Thoracic aorta (tissue), 2 donors: ENCODE data around the gene SERPINA12. TPM values are rescaled to one million over a fixed set of nuclear protein-coding genes. Genes with fewer than 3 reads are reported as not detected.

Source experiments
- ATAC-seq: fragments of 150-250 bp; one replicate; pipeline ENCODE4 v1.8.0; 2017; ENCODE audit warnings: low read depth; ENCODE audit not compliant: insufficient number of reproducible peaks, low FRiP score
- DNase-seq: peaks from one replicate; pipeline ENCODE4 v3.0.0-alpha.2; 2020; ENCODE audit warnings: low spot score
- H3K27ac ChIP-seq, 2 donors: fragments of 200-600 bp; sonication (generic); 1 replicate in 1 of 2; 2 replicates in 1 of 2; pipeline ENCODE4 v1.5.1; 2016; ENCODE audit warnings: mild to moderate bottlenecking in 2 of 2, moderate library complexity in 2 of 2
- H3K27me3 ChIP-seq: fragments of 200-600 bp; sonication (generic); replicated peaks from 2 replicates; pipeline ENCODE4 v1.6.0; 2016; ENCODE audit warnings: mild to moderate bottlenecking; ENCODE audit not compliant: insufficient read depth
- H3K36me3 ChIP-seq: fragments of 200-600 bp; sonication (generic); one replicate; pipeline ENCODE4 v1.5.1; 2016
- H3K4me1 ChIP-seq, 2 donors: fragments of 200-600 bp; sonication (generic); 1 replicate in 1 of 2; 2 replicates in 1 of 2; pipeline versions ENCODE4 v1.5.1 to v1.6.0; 2016; ENCODE audit warnings: low read depth in 2 of 2, mild to moderate bottlenecking in 1 of 2; ENCODE audit not compliant: control insufficient read depth in 1 of 2
- H3K4me3 ChIP-seq: fragments of 200-600 bp; sonication (generic); 2 replicates; pipeline ENCODE4 v1.5.1; 2016; ENCODE audit warnings: mild to moderate bottlenecking
- H3K9me3 ChIP-seq: fragments of 200-600 bp; sonication (generic); 2 replicates; pipeline ENCODE4 v1.5.1; 2016
- total RNA-seq, 2 donors: library from RNA; depleted of rRNA; stranded (reverse); fragments of >200 nt; gene quantifications; one replicate each; pipeline versions ENCODE4 v1.1.0 to v1.2.3, GENCODE V29; 2016
- TF ChIP-seq, protein P1 (sequence below): fragments of 200-600 bp; sonication (generic); IDR thresholded peaks from one replicate; pipeline ENCODE4 v1.5.1; 2019; ENCODE audit warnings: antibody characterized with exemption

Gene SERPINA12
- total RNA-seq, 2 donors from 2014 or later, result not detected

DNA sequence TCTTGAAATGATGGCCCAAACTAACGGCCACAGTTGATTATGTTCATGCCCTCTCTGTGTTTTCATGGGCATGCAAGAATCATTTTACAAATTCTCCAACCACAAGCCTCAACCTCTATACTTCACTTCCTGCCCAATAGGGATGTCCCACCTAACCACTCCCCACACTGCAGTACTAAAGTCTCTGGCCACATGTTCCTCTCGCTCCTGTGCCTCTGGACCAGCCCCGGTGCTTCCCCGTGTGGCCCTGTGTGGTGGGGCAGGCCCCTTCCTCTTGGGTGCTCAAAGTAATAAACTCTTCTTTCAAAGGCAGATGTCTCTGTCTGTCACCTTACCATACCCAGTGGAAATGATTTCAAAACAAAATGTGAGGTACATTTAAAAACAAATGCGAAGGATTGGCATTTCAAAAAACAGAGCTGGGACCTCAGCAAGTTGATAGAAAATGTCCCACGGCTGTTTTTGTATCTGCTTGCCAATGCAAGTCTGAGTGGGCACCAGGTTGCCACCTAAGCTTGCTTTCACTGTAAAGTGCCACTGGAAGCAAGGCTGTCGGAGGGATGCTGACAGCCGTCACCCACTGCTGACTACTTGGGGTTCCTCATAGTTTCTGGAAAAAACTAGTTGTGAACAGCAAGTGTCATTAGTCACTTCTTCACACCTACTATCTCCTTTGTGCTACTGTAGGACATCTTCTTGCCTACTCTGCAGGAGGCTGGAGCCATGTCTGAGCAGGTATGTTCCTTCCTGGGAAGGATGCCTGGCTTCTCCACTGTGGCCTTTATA lies 48.4 kb downstream of the SERPINA12 start:
- Histone ChIP-seq H3K4me1 (no peaks in the 10 kb centered on the region), H3K36me3 (no peaks in the 10 kb centered on the region), H3K27ac (no peak overlapping the region), H3K27me3 (no peaks in the 10 kb centered on the region), H3K4me3 (no peak overlapping the region), H3K9me3 (peaks cover 3% of the 10 kb centered on the region)
- DNase-seq, result no peak
- TF ChIP-seq, protein P1, sequence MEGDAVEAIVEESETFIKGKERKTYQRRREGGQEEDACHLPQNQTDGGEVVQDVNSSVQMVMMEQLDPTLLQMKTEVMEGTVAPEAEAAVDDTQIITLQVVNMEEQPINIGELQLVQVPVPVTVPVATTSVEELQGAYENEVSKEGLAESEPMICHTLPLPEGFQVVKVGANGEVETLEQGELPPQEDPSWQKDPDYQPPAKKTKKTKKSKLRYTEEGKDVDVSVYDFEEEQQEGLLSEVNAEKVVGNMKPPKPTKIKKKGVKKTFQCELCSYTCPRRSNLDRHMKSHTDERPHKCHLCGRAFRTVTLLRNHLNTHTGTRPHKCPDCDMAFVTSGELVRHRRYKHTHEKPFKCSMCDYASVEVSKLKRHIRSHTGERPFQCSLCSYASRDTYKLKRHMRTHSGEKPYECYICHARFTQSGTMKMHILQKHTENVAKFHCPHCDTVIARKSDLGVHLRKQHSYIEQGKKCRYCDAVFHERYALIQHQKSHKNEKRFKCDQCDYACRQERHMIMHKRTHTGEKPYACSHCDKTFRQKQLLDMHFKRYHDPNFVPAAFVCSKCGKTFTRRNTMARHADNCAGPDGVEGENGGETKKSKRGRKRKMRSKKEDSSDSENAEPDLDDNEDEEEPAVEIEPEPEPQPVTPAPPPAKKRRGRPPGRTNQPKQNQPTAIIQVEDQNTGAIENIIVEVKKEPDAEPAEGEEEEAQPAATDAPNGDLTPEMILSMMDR, result no peak
- ATAC-seq, result no peak

DNA sequence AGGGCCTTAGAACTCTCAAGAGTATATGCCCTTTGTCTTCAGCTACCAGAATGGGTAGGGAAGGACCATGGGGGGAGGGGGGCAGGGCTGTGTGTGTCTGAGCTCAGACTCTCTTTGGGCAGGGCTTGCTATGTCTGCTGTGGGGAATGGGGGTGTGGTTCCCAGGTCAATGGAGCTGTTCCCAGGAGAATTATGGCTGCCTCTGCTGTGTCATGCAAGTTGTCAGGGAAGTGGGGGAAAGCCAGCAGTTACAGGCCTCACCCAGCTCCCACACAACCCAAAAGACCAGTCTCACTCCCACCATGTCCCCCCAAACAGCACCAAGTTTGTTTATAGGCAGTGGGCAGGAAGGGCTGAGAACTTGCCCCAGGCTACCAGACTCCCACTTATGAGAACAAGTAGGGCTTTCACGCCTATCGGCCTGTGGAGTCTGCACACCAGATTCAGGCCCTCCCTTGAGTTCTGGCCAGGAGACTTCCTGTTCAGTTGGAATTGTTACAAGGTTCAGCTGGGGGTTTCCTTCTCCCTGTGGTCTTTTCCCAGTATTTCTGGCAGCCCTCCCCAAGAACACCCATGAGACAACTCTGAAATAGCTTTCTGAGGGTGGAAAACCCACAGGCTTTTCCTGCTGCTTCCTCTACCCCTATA lies 50.6 kb downstream of the SERPINA12 start:
- ATAC-seq, result no peak
- Histone ChIP-seq H3K4me1 (no peaks in the 10 kb centered on the region), H3K4me3 (no peak overlapping the region), H3K36me3 (no peaks in the 10 kb centered on the region), H3K27me3 (no peaks in the 10 kb centered on the region), H3K27ac (no peak overlapping the region), H3K9me3 (peaks cover 3% of the 10 kb centered on the region)
- TF ChIP-seq, protein P1, result no peak
- no peak for DNase-seq

DNA sequence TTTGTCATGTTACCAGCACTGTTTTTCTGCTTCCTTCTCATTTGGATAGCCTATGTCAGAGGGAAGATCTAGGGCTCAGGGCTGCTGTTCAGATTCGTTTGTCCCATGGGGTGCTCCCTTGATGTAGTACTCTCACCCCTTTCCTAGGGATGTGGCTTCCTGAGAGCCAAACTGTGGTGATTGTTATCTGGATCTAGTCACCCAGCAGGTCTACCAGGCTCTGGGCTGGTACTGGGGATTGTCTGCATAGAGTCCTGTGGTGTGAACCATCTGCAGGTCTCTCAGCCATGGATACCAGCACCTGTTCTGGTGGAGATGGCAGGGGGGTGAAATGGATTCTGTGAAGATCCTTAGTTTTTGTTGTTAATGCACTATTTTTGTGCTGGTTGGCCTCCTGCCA lies 51.2 kb downstream of the SERPINA12 start:
- H3K27me3 ChIP-seq, result no peaks in the 10 kb centered on the region
- peaks cover 3% of the 10 kb centered on the region for H3K9me3 ChIP-seq
- no peak overlapping the region for H3K27ac ChIP-seq
- H3K4me1 ChIP-seq, result no peaks in the 10 kb centered on the region
- H3K4me3 ChIP-seq, result no peak overlapping the region
- DNase-seq, result no peak
- no peaks in the 10 kb centered on the region for H3K36me3 ChIP-seq
- no peak for ATAC-seq
- TF ChIP-seq, protein P1, result no peak

DNA sequence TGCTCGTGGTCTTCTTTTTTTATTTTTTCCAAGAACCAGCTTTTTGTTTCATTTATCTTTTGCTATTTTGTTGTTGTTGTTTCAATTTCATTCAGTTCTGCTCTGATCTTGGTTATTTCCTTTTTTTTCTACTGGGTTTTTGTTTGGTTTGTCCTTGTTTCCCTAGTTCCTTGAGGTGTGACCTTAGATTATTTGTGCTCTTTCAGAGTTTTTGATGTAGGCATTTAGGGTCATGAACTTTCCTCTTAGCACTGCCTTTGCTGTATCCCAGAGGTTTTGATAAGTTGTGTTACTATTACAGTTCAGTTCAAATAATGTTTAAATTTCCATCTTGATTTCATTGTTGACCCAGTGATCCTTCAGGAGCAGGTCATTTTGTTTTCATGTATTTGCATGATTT lies 53.3 kb downstream of the SERPINA12 start:
- ATAC-seq, result no peak
- TF ChIP-seq, protein P1, result no peak
- DNase-seq, result no peak
- no peaks in the 10 kb centered on the region for H3K27me3 ChIP-seq
- H3K4me3 ChIP-seq, result no peak overlapping the region
- no peaks in the 10 kb centered on the region for H3K36me3 ChIP-seq
- no peaks in the 10 kb centered on the region for H3K4me1 ChIP-seq
- H3K27ac ChIP-seq, result no peak overlapping the region
- peaks cover 3% of the 10 kb centered on the region for H3K9me3 ChIP-seq

DNA sequence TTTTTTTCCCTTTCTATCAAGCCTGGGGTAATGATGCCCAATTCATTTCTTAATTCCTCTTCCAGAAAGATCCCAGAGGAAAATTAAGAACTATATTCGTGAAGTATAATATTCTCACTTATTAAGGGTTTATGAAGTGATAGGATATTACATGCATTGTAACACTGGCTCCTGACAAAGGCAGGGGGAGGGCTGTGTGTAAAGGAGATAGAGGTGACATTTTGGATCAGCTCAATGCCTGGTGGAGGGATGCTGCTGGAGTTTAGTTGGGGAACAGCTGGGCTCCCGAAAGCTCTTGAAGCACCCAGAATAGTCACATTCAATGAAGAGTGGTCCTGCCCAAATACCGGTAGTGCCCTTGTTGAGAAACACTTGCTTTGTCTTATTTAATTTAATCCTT lies 57.4 kb downstream of the SERPINA12 start:
- Histone ChIP-seq H3K27me3 (no peaks in the 10 kb centered on the region), H3K9me3 (peaks cover 3% of the 10 kb centered on the region), H3K4me3 (no peak overlapping the region), H3K4me1 (no peaks in the 10 kb centered on the region), H3K27ac (no peak overlapping the region), H3K36me3 (no peaks in the 10 kb centered on the region)
- no peak for ATAC-seq
- DNase-seq, result no peak
- TF ChIP-seq, protein P1, result no peak
